GM21360 (cell line): ENCODE data around the gene STK39.
"Not testable (repeated sequence)": the region's sequence is repeated elsewhere in the genome, so short reads cannot be mapped to it uniquely, and the experiment has no call there.

ENCODE experiments used
- ATAC-seq: cut with Tn5 transposase; IDR thresholded peaks from one replicate; pipeline ENCODE4 v1.9.1; 2021; ENCODE audit warnings: mild to moderate bottlenecking, moderate library complexity; ENCODE audit not compliant: unreplicated experiment

STK39 gene

DNA sequence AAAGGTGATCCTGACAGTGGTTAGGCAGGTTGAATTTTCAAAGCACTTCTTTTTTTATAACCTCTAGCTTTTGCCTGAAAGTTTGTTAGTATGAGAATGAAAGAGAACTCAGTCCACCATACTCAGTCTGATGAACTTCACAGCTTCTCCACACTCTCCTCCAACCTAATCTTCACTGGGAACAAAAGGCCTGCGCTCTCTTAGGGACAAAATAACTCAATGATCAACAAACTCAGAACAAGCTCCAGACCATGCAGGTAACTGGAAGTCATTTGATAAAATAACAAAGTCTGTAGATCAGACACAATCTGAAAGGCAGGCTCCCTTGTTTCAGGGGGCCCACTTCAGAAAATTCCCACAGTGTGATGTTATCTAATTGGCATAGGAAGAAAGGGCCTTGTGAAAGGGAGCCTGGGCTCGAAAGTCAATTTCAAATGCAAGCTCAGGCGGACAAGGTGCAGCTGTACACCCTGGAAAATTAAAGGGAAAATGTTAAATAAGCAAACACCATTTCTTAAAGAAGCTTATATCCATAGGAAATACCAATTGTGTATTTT lies 142.2 kb downstream of the STK39 start:
- no peak for ATAC-seq

- ATAC-seq: no peak
Observed at GRCh38 chr2:168097431-168097830, 150.0 kb downstream of the STK39 start.

DNA sequence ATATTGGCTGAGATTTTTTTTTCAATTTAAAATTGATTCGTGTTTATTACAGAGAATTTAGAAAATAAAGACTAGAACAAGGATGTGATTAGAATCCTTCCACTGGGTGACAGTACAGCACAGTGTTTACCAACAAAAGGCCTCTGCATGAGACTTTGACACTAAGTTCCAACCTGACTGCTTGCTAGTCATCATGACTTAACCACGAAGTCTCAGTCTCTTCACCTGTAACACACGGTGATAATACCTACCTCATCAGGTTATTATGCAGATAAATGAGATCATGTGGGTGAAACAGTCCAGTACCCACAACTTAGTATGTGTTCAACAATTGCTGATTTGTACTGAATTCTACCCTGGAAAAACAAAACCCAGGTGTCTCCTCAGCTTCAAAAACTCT lies 151.2 kb downstream of the STK39 start:
- ATAC-seq: no peak

- ATAC-seq: no peak
Observed at GRCh38 chr2:168091986-168092385, 155.4 kb downstream of the STK39 start.

DNA sequence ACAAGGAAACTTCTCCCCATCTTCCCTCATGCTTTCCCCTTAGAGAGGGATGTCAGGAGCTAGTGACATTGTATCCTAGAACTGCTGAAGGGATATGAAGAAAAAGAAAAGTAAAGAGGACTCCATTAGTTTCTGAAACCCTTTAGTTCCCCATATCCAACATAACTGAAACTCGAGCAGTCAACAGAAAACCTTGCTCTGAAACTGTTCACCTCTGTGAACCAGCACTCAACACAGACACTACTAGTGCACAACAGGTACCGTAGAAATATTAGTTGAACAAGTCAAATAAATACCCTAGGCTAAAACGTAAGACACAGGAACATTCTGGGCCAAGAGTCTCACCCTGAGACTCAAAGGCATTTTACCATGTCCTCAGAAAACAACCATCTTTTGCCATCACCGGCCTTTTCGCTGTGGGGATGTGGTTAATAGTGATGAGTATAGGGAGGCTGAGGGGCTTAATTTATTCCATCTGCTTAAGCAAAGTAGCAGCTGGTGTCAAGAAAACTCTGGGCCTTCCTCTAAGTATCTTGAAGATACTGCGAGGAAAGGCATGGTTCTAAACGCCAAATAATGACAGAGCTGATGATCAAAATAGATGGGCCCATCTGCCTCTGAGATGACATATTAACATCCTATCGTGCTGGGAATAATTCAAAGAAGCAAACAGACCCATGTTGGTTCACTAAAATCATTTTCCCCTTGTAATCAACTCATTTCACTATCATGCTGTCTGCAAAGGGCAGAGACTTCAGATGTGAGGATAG lies 156.8 kb downstream of the STK39 start:
- ATAC-seq: peak; percentile 88

DNA sequence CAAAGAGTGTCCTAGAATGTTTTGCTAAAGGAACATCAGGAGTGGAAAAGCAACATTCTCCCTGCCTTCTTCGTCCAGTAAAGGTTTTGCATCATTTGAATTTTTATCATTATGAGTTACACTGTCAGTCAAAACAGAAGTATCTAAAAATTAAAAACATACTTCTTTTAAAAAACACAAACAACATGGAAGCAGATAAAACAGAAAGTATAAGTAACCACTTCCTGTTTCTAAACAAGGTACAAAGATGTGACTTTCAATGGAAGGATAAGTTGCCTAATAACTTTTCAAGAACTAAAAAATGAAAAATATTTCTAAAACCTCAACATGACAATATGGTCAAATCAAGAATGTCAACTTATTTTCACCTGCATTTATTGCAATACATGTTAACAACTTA lies 158.2 kb downstream of the STK39 start:
- ATAC-seq: peak; percentile 46

DNA sequence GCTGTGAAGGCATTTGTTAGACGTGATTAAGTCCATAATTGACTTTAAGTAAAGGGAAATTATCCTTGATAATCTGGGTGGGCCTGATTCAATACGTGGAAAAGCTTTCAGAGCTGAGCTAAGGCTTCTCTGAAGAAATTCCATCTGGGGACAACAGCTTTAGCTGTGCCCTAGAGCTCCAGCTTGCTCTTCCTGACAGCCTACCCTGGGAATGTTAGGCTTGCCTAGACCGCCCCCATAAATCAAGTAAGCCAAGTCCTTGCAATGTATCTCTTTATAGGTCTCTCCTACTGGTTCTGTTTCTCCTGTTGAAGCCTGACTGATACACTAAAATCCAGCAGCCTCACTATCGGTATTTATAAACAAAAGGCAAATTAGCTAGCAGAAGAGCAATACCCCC lies 160.0 kb downstream of the STK39 start:
- ATAC-seq: no peak

DNA sequence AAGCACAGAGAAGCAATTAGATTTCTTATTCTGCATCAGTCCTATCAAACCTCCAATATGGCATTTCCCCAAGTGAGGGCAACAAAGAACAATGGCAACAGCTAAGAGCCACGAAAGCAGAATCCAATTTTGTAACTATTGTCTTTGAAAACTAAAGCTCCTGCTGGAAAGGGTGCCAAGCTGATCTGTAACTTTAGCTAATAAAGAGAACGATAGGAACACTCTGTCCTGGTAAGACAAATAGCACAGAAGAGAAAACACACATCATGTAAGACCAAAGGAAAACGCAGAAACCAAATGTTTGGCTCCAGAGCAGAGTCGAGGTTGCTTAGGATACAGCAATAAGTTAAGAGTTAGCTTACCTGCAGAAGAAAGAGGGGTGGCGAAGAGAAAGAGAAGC lies 160.5 kb downstream of the STK39 start:
- no peak for ATAC-seq

DNA sequence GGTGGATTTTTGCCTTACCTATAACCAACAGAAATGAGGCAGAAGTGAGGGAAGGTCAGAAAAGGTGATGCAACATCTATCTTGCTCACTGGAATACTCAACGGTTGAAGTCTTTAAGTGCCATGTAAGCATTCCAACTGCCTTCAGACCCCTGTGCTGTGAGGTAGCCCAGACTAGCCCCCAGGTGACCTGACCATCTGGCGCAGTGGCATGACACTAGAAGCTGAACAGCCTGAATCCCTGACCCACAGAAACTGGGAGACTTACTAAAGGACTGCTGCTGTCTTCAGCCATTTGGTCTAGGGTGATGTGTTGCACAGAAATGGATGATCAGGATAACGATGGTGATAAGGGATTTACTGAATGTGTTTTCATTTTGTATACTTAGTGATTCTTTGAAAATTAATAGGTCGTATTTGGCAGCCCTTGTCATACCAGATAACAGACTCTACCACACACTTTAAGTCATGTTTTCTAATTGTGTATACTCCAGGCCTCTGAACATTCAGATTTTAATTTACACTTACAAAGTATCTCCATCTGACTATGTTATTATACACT lies 161.5 kb downstream of the STK39 start:
- no peak for ATAC-seq

GRCh38 chr2:168084288-168084687 lies 163.1 kb downstream of the STK39 start:
- no peak for ATAC-seq

- not testable (repeated sequence) for ATAC-seq
Observed at GRCh38 chr2:168081452-168081851, 165.9 kb downstream of the STK39 start.

GRCh38 chr2:168079236-168079635 lies 168.2 kb downstream of the STK39 start:
- no peak for ATAC-seq

DNA sequence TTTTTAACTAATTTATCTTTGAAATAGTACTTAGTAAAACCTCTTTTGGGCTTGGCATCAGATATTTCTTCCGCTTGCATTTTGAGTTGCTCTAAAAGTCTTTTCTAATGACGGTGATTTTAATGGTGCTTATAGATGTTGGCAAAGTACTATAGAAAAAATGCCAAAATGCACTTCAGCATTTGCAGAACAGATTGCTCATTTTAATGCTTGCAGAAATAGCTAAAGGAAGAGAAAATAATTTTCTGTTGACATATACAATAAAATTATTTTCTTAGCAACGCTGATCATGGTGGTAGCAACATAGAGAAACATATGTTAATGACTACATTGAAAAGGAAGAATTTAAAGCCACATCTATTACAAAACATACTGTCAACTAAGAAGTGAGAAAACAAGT lies 170.7 kb downstream of the STK39 start:
- no peak for ATAC-seq

GRCh38 chr2:168075446-168075845 lies 171.9 kb downstream of the STK39 start:
- no peak for ATAC-seq

DNA sequence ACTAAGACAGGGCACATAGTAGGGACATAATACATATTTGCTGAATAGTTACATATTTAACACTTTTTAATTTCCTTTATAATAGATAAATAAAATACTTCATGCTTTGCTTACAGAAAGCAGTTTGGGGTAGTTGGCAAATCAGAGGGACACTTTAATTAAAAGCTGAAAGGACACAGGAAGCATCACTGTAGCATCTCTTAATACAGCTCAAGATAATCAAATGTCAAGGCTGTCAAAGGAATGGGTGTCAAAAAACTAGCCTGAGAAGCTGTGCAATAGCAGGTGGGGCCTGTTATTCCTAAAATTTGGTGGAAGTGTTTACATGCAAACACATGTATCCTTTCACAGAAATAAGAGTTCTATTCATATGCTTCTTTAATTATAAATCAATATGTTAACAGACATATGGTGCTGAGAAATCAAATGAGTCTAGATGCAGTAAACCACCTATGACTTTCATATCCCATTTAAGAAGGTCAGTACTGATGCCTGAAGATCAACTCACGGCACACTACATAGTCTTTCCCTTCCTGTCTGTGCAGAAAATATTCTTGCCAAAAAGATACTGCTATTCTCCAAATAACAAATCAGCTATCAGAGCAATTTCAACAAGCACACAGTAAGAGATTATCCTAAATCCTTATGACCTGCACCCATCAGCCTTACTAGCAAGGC lies 174.6 kb downstream of the STK39 start:
- no peak for ATAC-seq

GRCh38 chr2:168064011-168064998 lies 183.1 kb downstream of the STK39 start:
- ATAC-seq: no peak

DNA sequence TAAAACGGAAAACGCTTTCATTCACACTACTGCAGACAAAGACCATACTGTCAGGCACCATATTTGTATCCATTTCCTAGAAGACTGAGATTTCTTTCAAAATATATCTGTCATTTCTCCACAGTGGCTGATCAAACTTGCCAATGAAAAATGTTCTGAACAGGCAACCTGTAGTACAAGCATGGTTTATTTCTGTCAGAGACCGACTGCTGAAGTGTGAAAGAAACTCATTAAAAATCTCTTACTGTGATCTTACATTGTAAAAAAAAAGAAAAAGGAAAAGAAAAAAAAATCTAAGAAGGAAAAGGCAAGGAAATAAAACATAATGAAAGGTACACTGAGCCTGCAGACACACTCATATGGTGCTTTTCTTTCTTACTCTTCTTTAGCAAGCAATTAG lies 184.5 kb downstream of the STK39 start:
- ATAC-seq: no peak

DNA sequence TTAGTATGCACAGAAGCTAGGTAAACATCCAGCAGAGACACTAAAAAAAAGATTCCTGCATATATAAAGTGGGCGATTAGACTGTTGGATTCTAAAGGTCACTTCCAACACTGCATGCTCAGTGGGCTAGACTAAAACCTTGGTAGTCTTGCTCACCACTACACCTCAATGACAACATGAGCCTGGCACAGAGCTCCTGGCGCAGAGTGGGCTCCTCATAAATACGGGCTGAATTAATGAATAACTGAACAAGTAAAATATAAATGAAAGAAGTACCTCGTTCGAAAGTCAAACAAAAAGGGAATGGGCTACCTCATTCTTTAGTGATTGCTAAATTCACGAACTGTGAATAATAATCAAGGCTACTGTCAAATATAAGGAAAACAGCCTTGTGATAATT lies 185.3 kb downstream of the STK39 start:
- no peak for ATAC-seq

DNA sequence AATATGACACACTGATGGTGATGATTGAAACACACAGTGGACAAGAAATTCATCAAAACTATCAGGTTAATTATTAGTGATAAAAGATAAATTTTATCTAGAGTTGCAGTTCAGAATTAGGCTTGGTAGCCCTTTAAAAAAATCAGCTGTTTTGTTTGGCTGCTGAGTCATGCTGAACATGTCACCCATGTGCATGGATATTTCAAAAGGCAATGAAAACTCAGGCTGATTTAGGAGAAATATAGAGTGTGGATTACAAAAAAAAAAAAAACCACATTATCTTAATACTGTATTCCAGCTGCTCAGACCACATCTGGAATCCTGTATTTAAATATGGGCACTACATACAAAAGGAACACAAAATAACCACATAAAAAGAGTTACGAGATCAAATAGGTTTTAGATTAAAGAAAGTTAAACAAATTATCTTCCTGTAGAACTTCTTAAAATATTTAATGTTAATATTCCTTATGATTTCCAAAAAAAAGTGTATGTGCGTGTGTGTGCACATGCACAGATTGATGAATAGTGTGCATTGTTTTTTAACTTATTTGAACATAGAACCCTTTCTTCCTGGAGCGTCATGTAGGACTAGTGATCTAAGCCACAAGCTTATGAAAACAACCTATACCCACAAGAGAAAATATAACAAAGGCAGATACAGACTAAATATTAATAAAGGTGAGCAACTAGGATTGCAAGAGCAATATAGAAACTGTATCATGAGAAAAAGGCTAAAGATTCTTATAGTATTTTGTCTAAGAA lies 186.2 kb downstream of the STK39 start:
- no peak for ATAC-seq

DNA sequence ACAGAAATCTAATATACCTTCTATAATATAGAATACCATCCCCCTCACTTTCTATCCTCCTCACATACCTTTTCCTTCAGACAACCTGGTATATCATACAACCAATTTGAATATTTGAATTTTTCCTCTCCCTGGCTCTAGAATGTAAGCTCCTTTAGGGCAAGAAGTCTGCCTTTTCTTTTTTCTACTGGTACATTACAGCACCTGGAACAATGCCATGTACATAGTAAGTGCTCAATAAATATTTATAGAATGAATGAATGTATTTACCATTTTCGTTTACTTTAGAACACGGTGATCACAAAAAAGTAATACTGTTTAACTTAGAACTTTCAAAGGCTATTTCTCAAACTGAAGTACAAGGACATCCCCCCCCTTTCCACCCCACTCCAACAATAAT lies 187.6 kb downstream of the STK39 start:
- no peak for ATAC-seq
